ENCODE measurements around the gene KCNG2. TPM values are rescaled to one million over a fixed set of nuclear protein-coding genes. Genes with fewer than 3 reads are reported as not detected.

The KCNG2 gene
- total and polyA plus RNA-seq, 9 of the 15 experiments (the other 6 are each of a cell fraction or from before 2014, with no cell fraction given): not detected

DNA sequence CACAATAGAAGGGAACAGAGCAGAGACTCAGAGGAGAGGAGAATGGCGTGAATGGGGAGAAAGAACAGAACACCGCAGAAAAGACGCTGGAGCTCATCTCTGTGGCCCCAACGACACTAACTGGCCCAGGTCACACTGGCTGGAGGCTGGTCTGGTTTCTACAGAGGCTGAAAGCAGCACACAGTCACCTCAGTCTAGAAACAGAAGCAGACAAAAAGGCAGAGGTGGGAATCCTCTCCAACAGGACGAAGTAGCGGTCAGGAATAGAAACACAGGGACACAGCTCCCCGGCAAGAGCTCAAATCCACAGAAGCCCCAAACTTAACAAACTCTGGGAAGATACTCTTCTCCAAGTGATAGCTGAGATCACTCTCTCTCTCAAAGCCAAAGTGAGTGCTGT is 144.5 kb downstream of the KCNG2 start (continued):
- TF ChIP-seq, protein P1, sequence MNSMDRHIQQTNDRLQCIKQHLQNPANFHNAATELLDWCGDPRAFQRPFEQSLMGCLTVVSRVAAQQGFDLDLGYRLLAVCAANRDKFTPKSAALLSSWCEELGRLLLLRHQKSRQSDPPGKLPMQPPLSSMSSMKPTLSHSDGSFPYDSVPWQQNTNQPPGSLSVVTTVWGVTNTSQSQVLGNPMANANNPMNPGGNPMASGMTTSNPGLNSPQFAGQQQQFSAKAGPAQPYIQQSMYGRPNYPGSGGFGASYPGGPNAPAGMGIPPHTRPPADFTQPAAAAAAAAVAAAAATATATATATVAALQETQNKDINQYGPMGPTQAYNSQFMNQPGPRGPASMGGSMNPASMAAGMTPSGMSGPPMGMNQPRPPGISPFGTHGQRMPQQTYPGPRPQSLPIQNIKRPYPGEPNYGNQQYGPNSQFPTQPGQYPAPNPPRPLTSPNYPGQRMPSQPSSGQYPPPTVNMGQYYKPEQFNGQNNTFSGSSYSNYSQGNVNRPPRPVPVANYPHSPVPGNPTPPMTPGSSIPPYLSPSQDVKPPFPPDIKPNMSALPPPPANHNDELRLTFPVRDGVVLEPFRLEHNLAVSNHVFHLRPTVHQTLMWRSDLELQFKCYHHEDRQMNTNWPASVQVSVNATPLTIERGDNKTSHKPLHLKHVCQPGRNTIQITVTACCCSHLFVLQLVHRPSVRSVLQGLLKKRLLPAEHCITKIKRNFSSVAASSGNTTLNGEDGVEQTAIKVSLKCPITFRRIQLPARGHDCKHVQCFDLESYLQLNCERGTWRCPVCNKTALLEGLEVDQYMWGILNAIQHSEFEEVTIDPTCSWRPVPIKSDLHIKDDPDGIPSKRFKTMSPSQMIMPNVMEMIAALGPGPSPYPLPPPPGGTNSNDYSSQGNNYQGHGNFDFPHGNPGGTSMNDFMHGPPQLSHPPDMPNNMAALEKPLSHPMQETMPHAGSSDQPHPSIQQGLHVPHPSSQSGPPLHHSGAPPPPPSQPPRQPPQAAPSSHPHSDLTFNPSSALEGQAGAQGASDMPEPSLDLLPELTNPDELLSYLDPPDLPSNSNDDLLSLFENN (IDR thresholded peaks at IDR 0.05; ENCODE audit: low read depth in 2 of 2, low read length in 2 of 2): no peak
- TF ChIP-seq, protein P2, sequence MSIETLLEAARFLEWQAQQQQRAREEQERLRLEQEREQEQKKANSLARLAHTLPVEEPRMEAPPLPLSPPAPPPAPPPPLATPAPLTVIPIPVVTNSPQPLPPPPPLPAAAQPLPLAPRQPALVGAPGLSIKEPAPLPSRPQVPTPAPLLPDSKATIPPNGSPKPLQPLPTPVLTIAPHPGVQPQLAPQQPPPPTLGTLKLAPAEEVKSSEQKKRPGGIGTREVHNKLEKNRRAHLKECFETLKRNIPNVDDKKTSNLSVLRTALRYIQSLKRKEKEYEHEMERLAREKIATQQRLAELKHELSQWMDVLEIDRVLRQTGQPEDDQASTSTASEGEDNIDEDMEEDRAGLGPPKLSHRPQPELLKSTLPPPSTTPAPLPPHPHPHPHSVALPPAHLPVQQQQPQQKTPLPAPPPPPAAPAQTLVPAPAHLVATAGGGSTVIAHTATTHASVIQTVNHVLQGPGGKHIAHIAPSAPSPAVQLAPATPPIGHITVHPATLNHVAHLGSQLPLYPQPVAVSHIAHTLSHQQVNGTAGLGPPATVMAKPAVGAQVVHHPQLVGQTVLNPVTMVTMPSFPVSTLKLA (conservative IDR thresholded peaks at IDR 0.05): no peak
- TF ChIP-seq ZNF12 (CRISPR knock-in tag; IDR thresholded peaks at IDR 0.05) (no peak), MTA3 (IDR thresholded peaks at IDR 0.05; ENCODE audit: borderline replicate concordance) (no peak), ZKSCAN3 (CRISPR knock-in tag; IDR thresholded peaks at IDR 0.05) (no peak), TEAD4 (IDR thresholded peaks at IDR 0.05; ENCODE audit: low read length) (no peak), TEAD4 (CRISPR knock-in tag; IDR thresholded peaks at IDR 0.05; ENCODE audit: borderline replicate concordance) (no peak), ZNF184 (CRISPR knock-in tag; IDR thresholded peaks at IDR 0.05) (no peak)

All from K562 (cell line).